Stimulated activated CD8-positive, alpha-beta memory T cell treated with anti-CD3 and anti-CD28 coated beads, Interleukin-12 subunit alpha, Interleukin-12 subunit beta, amount 100 ng/mL, for 1 hour (primary cell): ENCODE measurements around the gene DAB2.
"Not testable (repeated sequence)": the region's sequence is repeated elsewhere in the genome, so short reads cannot be mapped to it uniquely, and the experiment has no call there.

Experiments used
- DNase-seq: peaks from one replicate; pipeline ENCODE4 v3.0.0-alpha.2; 2020; ENCODE audit warnings: low read depth

Gene DAB2

DNA sequence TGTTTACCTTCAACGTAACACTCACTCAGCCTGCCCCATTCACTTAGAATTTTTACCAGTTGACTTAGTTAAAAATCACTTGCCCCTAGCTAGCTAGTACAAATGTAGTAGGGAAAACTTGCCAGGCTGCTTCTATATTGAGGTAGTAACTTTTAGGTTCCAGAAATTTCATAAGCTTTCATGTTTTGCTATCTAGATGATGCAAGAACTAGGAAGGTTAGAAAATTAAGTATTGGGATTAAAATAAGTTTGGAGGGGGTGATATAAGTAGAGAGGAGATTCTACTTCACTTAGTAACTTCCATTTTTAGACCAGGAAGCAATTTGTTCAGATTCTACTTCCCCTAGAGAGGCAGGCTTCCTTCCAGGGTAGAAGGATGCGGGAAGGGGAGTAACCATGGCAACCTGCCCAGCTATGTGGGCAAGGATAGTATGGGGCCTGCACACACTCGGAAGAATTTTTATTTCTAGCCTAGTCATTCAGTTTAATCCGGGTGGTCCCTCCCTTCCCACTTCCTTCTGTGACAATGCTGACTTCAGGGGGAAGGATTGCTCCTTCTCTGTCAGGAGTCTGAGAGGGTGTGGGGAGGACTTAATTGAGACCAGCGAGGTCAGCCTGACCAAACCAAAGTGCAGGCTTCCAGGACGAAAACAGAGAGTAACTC lies 4.2 kb downstream of the DAB2 start:
- no peak for DNase-seq

DNA sequence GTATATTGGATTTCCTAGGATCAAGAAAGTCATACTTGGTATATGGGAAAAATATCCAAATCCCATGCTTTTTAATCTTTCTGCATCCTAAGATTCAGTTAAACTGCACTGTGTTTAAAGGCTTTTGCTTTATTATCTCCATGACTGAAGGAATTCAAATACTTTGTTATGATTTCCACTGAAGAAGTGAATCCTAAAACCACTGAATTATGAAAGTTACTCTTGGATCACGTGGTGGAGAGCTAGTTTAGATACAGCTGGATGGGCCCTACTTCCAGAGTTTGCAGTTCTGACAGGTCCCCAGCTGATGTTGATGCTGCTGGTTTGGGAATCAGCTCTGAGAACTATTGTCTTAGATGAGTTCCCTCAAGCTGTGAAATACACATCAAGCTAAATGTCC lies 5.0 kb downstream of the DAB2 start:
- DNase-seq: no peak

DNA sequence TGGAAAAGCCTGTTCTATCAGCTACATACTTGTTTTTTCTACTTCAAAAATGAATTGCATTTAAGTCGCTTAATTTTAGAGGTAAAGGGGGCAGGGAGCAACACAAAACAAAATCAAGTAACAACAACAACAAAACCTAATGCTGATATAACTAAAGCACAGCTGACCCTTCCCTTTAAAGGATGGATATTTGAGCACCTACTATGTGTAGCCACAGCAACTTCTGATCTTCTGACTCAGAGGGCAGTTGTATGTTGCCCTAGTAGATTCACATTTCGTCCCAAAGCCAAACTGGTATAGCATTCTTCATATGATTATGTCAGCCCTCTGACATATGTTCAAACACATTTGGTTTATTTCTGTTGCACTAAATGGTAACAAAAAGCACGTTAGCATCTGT lies 6.8 kb downstream of the DAB2 start:
- no peak for DNase-seq

DNA sequence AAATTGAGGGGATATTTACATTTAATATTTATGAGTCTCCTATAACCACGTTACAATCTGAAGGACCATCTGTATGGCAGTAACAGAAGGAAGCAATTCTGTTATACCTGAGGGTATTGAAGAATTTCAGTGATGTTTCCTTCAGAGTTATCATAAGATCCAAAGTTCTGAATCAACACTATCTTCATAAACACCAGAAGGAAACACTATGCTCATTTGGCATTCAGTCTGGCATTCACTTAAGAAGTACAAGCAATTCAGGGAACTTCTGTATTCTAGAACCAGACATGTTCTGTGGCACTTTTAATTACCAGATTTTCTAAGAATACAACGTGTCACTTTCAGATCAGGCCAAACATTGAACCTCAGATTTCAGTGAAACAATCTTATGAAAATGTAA lies 9.6 kb downstream of the DAB2 start:
- no peak for DNase-seq

DNA sequence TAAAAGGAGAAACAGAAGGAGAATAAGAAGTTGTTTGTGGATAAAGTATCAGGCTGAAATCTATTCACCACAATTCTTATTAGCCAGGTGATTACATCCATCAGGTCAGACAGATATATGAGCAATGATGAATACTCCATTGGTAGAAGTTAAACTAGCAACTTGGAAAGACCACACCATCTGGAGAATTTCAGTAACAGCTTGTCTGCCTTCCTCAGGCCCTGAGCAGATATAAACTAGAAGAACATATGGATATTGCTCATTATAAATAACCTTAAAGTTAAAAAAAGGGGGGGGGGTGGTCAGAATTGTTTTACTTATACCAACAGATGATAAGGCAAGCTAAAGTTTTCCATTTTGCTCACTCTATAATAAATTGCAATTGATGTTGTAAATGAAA lies 10.4 kb downstream of the DAB2 start:
- DNase-seq: no peak

DNA sequence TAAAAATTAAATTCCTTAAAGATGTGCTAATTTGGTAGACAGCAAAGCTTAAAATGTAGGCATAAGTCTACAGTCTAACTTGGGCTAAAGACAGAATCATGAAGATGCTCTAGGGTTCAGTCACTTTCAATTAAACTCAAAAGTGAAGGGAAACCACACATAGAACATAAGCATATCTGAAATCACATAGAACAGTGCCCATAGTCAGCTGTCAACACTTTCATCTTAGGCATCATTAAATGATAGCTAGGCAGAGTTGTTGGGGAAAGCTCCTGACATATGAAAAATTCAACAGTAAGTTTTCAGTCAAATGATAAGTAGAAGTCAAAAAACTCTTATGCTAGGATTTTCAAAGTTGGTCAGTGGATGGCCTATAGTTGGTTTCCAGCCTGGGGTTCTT lies 11.0 kb downstream of the DAB2 start:
- DNase-seq: no peak

DNA sequence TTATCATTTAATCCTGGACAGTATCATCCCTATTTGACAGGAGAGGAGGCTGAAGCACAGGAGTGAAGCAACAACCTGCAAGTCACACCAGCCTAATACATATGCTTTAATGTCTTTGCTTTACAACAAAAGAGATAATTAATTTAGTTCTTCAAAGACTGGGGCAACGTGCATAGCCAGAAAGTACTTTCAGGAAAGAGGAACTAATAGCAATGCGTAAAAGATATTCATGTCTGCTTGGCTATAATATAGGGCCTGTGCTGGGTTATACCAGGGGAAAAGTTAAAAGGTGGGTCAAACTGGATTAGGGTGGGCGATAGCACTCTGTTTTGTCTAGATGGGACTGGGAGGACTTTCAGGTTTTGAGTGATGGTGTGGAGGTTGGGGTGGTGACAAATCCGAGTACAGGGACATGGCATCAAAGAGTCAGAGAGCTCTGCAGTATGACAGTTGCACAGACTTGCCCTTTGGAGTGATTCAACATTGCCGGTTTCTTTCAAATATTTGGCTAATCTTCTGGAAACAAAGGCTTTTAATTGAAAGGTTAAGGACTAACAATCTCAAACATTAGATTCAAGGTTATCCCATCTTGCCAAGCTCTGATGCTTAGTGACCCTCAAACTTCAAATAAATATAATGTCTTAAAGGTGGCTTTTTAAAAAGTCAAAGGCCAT lies 11.9 kb downstream of the DAB2 start:
- DNase-seq: no peak

DNA sequence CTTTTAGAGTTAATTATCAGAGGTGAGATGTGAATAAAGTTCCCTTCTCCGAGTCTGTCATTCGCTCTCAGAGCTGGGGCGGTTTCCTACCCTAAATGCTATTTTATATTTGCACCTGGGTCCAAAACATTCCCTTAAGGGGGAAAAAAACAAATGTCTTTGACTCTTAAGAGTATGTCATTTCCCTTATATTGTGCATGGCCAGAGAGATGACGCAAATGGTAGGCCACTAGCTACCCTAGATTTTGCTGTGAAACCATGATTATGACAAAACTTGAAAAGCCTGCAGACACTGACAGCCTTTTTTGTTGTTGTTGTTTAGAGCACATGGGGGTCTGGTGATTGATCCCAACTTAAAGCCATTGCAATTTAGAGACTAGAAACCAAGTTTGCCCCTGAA lies 12.8 kb downstream of the DAB2 start:
- DNase-seq: no peak

DNA sequence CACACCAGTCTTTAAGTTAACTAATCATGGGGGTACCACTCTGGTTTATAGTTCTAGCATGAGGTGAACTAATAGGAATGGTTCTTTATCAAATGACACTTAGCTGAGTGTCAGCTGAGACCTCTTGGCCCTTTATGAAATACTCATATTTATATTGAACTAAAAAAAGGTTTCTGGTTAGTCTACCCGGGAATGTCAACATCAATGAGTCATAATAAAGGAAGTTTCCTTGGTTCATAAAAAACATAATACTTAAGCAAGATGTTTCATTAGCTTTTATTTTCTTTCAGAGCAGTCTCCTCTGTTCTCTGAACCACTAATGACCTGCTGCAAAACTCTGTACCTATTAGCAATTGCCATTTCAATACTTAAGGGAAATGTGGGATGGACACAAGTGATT lies 13.7 kb downstream of the DAB2 start:
- no peak for DNase-seq

DNA sequence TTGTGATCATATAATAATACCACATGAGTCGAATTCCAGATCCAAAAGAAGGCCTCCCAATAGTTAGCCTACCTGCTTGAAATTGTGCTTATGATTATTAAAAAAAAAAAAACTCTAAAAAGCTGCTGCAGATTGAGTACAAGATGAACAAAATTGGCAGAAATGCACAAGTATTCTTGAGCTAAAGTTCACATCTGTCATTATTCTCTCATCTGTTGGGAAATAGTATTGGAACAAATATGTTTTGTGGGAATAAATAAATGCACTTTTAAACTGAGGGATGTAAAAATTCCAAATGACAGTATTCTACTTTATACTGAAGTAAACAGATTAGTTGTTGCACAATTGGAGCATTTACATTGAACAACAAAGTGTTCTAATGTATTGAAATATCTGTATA lies 15.7 kb downstream of the DAB2 start:
- no peak for DNase-seq

DNA sequence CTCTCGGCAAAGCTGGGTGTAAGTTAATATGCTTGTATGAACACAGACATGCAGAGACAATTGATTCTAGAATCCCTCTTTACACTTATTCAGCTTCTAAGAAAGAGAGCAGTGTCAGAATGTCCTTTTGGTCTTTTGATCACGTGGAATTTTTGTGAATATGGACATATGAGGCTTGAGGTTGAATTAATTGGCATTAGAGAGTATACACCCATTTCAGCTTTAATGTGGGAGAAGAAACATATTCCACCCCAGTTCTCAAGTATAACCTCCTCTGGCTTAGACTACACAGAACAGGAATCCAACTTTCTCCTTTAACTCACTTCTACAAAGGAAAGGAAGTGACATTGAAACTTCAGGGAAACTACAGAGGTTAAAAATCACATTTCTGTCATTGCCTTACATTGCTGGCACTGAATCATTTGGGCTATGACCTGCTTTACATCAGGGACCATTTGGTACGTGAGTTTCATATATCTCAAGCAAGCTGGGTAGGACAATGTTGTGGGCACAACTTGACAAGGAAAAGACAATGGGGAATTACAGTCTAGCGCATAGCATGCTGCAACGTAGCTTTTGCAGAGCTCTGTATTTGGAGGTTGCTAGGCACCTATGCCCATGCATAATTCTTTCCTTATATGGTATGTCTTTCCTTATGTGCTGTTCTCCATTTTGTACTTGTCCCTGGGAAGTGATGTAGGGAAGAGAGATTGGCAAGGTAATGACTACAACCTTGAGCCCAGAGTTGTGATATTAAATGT lies 19.5 kb downstream of the DAB2 start:
- no peak for DNase-seq

DNA sequence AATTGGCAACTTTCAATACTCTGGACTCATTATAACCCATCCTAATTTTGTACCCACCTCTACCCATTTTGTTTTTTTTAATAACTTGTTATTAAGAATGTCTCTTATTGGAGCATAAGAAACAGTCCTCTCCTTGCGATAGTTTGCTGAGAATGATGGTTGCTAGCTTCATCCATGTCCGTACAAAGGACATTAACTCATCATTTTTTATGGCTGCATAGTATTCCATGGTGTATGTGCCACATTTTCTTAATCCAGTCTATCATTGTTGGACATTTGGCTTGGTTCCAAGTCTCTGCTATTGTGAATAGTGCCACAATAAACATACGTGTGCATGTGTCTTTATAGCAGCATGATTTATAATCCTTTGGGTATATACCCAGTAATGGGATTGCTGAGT lies 21.0 kb downstream of the DAB2 start:
- not testable (repeated sequence) for DNase-seq

DNA sequence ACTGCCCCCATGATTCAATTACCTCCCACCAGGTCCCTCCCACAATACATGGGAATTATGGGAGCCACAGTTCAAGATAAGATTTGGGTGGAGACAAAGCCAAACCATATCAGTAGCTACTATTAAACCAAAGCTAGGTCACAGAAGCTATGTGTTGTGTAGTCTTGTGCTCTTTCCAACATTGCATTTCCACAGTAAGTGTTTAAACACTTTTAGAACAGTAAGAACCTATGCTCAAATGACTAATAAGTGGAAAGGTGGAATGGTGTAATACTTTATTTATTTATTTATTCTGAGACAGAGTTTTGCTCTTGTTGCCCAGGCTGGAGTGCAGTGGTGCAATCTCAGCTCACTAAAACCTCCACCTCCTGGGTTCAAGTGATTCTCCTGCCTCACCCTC lies 22.6 kb downstream of the DAB2 start:
- DNase-seq: not testable (repeated sequence)

DNA sequence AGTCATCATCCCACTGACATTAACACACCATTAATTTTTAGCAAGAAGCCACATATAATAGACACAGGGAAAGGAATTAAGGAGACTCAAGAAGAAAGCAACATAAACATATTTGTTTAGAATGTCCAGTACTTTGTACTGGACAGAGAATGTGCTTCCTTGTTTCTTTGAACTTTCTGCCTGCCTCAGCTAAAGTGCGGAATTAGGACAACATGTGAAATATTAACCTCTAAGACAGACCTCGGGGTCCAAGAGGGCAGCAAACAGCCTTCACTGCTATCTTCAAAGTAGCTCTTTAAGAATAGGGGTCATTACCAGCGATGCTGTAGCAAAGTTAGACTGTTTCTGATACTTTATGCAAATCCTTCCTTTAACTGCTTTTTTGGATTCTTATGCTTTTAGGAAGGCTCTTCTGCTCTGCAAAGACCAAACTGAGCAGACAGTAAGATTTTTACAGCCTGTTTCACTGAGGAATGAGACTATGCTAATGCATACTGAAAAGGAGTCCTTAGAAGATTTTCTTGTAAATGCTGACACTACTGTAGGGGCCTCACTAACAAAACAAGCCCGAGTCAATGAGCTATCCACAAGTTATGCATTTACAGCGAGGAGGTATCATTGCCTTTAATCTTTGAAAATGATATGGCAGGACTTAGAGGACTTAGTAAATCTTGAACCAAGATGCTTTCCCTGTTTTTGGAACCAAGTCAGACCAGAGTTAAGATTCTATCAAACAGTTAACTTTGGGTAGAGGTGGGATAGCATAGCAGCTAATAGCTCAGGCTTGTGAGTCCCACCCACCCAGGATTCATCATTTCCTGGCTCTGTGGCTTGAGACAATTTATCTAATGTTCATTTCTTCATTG lies 23.8 kb downstream of the DAB2 start:
- DNase-seq: no peak

DNA sequence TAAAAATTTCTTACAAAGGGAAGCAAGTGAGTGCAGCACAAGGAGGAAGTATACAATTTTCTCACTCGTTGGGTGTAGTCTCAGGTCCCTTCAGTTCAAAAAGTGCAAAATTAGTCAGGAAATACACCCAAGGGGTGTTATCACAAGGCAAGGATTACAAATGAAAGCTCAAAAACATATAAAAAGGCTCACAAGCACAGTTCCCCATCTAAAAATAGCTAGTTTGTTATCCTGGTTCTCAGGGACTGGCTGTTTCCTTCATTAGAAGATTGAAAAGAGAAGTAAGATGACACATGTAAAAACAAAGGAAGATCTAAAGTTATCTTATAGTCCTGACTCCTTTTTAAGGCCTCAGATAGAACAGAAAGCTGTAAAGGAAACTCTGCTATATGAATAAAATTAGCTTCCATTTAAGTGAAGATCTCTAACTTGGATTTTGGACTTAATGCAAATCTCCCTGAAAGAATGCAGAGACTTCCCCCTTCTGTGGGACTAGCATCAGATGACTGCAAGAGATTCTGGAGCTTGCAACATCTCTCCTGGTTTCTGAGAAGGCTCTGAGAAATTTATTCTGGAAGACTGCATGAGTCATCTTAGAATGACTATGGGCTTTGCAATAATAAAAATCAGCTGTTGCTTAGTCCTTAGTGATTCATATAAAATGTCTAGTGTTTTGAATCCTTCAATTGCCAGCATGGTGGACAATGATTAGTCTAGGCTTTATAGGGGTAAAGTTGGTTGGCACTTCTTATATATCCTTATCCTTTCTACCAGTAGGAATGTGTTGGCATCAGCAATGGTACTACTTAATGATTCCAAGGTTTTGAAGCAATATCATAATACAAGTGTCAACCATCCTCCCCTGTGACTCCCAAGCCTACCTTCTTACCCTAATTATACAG lies 25.4 kb downstream of the DAB2 start:
- DNase-seq: no peak

DNA sequence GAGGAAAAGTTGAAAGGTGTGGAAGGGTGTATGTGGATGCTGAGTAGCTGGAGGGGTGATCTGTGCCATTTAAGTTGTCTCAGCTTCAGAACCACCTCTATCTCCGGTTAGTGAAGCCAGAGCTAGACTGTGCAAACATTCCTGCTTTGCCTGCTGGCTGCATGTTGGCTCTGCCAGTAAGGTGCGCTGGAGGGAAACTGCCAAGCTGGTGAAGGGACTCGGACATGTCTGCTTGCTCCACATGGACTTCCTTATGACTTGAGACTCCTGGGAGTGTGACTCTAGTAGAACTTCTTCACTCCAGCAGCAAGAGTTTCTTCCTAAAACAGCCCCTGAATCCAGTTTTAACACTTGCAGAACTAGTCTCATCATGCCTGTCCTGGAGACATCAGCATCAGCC lies 27.9 kb downstream of the DAB2 start:
- DNase-seq: no peak

DNA sequence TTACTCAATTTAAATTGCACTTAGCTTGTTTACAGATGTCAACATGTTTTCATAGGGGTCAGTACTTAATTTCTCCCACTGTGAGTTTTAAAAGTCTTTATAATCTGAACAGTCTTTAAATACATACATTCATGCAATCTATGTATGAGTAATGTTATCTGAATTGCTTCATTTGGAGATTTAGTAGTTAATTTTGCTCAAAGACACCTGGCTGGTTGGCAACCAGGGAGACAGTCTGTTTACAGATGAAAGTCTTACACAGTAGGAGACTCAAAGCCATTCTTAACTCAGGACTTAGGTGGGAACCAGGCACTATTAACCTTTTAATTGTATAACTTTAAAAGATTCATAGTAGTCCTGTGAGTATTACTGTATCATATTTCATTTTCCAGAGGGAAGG lies 29.3 kb downstream of the DAB2 start:
- DNase-seq: no peak

DNA sequence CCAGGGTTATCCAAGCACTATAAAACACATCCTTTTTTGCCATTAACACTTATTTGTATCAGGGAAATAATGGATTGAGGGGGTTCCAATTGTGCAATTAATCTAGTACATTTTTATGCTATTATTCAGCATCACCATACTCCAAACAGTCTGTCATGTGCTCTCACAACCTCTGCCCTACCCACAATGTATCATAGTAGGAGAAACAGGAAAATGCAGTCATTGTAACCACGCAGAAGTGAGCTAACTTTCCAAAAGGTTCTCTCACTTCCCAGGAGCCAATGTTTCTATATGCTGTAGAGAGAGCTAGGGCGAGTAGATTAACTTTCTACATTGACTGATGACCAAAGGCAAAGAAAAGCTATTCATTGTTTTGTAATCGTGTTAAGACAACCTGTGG lies 29.8 kb downstream of the DAB2 start:
- no peak for DNase-seq

DNA sequence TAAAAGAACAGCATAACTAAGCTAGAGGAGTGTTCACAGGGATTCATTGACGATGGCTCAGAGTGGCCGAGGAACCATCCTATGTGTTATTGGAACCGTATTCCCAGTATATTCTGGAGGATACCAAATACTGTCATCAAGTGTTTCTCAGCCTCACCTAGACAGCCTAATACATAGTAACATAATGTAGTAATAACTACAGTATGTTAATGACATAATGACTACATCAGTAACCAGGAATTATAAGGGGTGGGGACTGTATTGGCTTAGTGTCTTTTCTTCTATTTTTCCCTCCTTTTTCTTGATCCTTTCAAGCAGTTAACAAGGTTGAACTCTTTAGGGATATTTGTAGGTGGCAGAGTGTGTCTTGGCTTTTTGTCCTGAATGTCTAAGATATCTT lies 33.8 kb downstream of the DAB2 start:
- DNase-seq: no peak

DNA sequence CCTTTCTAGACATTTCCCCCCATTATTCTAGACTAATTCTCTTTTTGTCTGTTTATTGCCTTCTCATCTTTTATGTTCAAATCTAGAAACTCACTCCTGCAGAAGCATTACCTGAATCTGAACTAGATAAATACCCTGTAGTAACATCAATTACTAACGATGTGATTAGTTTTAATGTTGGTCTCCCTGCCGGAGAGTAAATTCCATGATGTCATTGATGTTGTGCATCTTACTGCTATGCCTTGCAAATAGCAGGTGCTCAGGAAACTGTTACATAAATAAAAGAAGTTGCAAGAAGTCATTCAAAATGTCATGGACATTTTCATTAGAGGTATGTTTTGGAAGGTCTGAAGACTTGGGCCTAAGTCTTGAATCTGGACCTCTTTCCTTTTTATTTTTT lies 37.5 kb downstream of the DAB2 start:
- no peak for DNase-seq

DNA sequence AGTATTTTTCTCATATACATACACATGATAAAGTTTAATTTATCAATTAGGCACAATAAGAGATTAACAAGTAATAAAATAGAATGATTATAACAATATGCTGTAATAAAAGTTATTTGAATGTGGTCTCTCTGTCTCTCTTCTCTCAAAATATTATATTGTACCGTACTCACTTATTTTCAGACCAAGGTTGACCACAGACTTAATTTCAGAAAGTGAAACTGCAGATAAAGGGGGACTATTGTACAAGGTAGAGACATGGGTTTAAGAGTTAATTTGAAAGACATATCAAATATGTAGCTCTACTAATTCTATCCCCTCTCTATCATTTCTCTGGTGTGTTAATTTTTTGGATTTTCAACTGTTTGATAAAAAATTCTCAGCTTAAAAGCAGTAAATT lies 40.5 kb downstream of the DAB2 start:
- DNase-seq: no peak
